ENCODE results near the gene MVB12A.

The MVB12A gene

DNA sequence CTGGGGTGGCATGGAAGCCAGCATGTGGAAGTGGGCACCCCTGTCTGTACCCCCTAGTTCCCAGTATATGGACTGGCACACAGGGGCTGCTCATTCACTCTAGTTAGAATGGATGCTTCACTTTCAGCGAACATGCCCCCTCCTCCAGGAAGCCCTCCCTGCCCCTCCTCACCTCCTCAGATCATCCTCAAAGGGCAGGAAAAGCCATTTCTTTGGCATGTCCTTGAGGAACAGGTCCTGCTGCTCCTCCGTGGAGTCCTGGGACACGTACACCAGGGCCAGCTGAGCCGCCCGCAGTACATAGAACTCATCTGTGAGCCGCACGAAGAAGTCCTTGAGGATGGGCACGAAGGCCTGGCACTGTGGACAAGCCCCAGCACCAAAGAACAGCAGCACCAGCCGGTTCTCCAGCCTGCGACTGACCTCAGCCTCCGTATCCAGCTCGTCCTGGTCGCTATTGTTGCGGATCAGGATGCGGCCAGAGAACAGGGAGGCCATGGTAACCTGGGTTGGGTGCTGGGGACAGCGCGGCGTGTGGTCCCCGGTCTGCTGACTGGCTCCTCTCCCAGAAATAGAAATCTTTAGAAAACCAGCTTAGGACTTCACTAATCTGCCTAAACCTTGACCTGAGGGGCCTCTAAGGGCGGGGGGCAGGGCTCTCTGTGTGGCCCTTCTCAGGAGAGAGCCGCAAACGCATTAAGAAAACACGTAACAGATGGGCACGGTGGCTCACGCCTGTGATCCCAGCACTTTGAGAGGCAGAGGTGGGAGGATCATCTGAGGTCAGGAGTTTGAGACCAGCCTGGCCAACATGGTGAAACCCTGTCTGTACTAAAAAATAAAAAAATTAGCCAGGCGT lies 40.8 kb downstream of the MVB12A start, which contains the start of gene NXNL1:
TSS of gene NXNL1 (minus strand) at position 555 of the 859 bp plus-strand sequence. CDS start at position 498, 57 bp downstream.
- TF ChIP-seq, protein P1, sequence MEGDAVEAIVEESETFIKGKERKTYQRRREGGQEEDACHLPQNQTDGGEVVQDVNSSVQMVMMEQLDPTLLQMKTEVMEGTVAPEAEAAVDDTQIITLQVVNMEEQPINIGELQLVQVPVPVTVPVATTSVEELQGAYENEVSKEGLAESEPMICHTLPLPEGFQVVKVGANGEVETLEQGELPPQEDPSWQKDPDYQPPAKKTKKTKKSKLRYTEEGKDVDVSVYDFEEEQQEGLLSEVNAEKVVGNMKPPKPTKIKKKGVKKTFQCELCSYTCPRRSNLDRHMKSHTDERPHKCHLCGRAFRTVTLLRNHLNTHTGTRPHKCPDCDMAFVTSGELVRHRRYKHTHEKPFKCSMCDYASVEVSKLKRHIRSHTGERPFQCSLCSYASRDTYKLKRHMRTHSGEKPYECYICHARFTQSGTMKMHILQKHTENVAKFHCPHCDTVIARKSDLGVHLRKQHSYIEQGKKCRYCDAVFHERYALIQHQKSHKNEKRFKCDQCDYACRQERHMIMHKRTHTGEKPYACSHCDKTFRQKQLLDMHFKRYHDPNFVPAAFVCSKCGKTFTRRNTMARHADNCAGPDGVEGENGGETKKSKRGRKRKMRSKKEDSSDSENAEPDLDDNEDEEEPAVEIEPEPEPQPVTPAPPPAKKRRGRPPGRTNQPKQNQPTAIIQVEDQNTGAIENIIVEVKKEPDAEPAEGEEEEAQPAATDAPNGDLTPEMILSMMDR (IDR thresholded peaks at IDR 0.05; ENCODE audit: poor library complexity, severe bottlenecking): no peak
- H3K36me3 ChIP-seq (ENCODE audit: low read depth): no peaks in the 10 kb centered on the region
- no peak for ATAC-seq (ENCODE audit: low read depth)
- no peaks in the 10 kb centered on the region for H3K4me1 ChIP-seq (ENCODE audit: insufficient read depth, poor library complexity, severe bottlenecking)
- peaks cover 5% of the 10 kb centered on the region for H3K27me3 ChIP-seq (ENCODE audit: insufficient read depth, poor library complexity, severe bottlenecking)
- H3K4me3 ChIP-seq (ENCODE audit: severe bottlenecking): no peak within 1 kb of the TSS
- no peaks in the 10 kb centered on the region for H3K9me3 ChIP-seq (ENCODE audit: severe bottlenecking)
- H3K27ac ChIP-seq (ENCODE audit: poor library complexity, severe bottlenecking): no peak within 1 kb of the TSS
- no peak for DNase-seq (ENCODE audit: low spot score)

DNA sequence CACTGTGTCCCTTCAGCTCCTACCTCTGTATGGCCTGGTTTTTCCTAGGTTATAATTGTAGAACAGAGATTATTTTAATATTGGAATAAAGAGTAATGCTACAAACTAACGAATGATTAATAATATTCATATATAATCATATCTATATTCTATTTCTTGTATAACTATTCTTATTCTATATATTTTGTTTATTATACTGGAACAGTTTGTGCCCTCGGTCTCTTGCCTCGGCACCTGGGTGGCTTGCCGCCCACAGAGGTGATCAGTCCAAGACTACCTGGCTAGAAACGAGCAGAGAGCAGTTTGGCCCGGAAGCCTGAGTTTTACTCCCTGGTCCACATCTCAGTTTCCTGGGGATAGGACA lies 46.6 kb downstream of the MVB12A start:
- ATAC-seq (ENCODE audit: low read depth) (no peak), DNase-seq (ENCODE audit: low spot score) (no peak)
- no peak overlapping the region for H3K27ac ChIP-seq (ENCODE audit: poor library complexity, severe bottlenecking)
- H3K9me3 ChIP-seq (ENCODE audit: severe bottlenecking): no peaks in the 10 kb centered on the region
- H3K4me3 ChIP-seq (ENCODE audit: severe bottlenecking): no peak overlapping the region
- H3K36me3 ChIP-seq (ENCODE audit: low read depth): no peaks in the 10 kb centered on the region
- no peaks in the 10 kb centered on the region for H3K27me3 ChIP-seq (ENCODE audit: insufficient read depth, poor library complexity, severe bottlenecking)
- TF ChIP-seq, protein P1 (IDR thresholded peaks at IDR 0.05; ENCODE audit: poor library complexity, severe bottlenecking): peak; percentile 66
- H3K4me1 ChIP-seq (ENCODE audit: insufficient read depth, poor library complexity, severe bottlenecking): no peaks in the 10 kb centered on the region

- H3K27ac ChIP-seq (ENCODE audit: poor library complexity, severe bottlenecking): no peak overlapping the region
- ATAC-seq (ENCODE audit: low read depth) (no peak), DNase-seq (ENCODE audit: low spot score) (no peak)
- no peaks in the 10 kb centered on the region for H3K9me3 ChIP-seq (ENCODE audit: severe bottlenecking)
- H3K4me1 ChIP-seq (ENCODE audit: insufficient read depth, poor library complexity, severe bottlenecking): no peaks in the 10 kb centered on the region
- no peaks in the 10 kb centered on the region for H3K27me3 ChIP-seq (ENCODE audit: insufficient read depth, poor library complexity, severe bottlenecking)
- no peaks in the 10 kb centered on the region for H3K36me3 ChIP-seq (ENCODE audit: low read depth)
- H3K4me3 ChIP-seq (ENCODE audit: severe bottlenecking): no peak overlapping the region
- TF ChIP-seq, protein P1 (IDR thresholded peaks at IDR 0.05; ENCODE audit: poor library complexity, severe bottlenecking): no peak
Observed at GRCh38 chr19:17467471-17468301, 47.8 kb downstream of the MVB12A start.

- ATAC-seq (ENCODE audit: low read depth) (no peak), DNase-seq (ENCODE audit: low spot score) (no peak)
- no peaks in the 10 kb centered on the region for H3K4me1 ChIP-seq (ENCODE audit: insufficient read depth, poor library complexity, severe bottlenecking)
- peak overlapping the region; percentile 51 for H3K4me3 ChIP-seq (ENCODE audit: severe bottlenecking)
- no peaks in the 10 kb centered on the region for H3K27me3 ChIP-seq (ENCODE audit: insufficient read depth, poor library complexity, severe bottlenecking)
- TF ChIP-seq, protein P1 (IDR thresholded peaks at IDR 0.05; ENCODE audit: poor library complexity, severe bottlenecking): no peak
- H3K9me3 ChIP-seq (ENCODE audit: severe bottlenecking): no peaks in the 10 kb centered on the region
- H3K36me3 ChIP-seq (ENCODE audit: low read depth): no peaks in the 10 kb centered on the region
- H3K27ac ChIP-seq (ENCODE audit: poor library complexity, severe bottlenecking): peak overlapping the region; percentile 22
Observed at GRCh38 chr19:17468302-17469091, 48.6 kb downstream of the MVB12A start.

Data from RWPE2 (cell line).